Stimulated activated CD4-positive, alpha-beta T cell treated with anti-CD3 and anti-CD28 coated beads, Interleukin-12 subunit alpha, Interleukin-12 subunit beta, amount 100 ng/mL, for 4 hours (primary cell): ENCODE measurements around the gene SYNDIG1.

Source experiments
- DNase-seq: peaks from one replicate; pipeline ENCODE4 v3.0.0-alpha.2; 2020

Gene SYNDIG1

GRCh38 chr20:24572140-24572539 lies 102.7 kb downstream of the SYNDIG1 start:
- DNase-seq = no peak

- DNase-seq = no peak
Observed at GRCh38 chr20:24572862-24573261, 103.4 kb downstream of the SYNDIG1 start.

GRCh38 chr20:24573557-24573956 lies 104.1 kb downstream of the SYNDIG1 start:
- DNase-seq = no peak

- no peak for DNase-seq
Observed at GRCh38 chr20:24574307-24574706, 104.9 kb downstream of the SYNDIG1 start.

- no peak for DNase-seq
Observed at GRCh38 chr20:24574797-24575196, 105.4 kb downstream of the SYNDIG1 start.

- no peak for DNase-seq
Observed at GRCh38 chr20:24575811-24576210, 106.4 kb downstream of the SYNDIG1 start.

GRCh38 chr20:24576447-24576846 lies 107.0 kb downstream of the SYNDIG1 start:
- DNase-seq = no peak

- no peak for DNase-seq
Observed at GRCh38 chr20:24577271-24577909, 108.0 kb downstream of the SYNDIG1 start.

- DNase-seq = no peak
Observed at GRCh38 chr20:24578567-24579415, 109.4 kb downstream of the SYNDIG1 start.

- no peak for DNase-seq
Observed at GRCh38 chr20:24579475-24579874, 110.0 kb downstream of the SYNDIG1 start.

GRCh38 chr20:24580006-24580405 lies 110.6 kb downstream of the SYNDIG1 start:
- DNase-seq = no peak

GRCh38 chr20:24580855-24581254 lies 111.4 kb downstream of the SYNDIG1 start:
- DNase-seq = no peak

- DNase-seq = no peak
Observed at GRCh38 chr20:24581443-24582170, 112.2 kb downstream of the SYNDIG1 start.

GRCh38 chr20:24582373-24583168 lies 113.1 kb downstream of the SYNDIG1 start:
- no peak for DNase-seq

- DNase-seq = no peak
Observed at GRCh38 chr20:24583169-24583792, 113.9 kb downstream of the SYNDIG1 start.

- no peak for DNase-seq
Observed at GRCh38 chr20:24584078-24584477, 114.6 kb downstream of the SYNDIG1 start.

- DNase-seq = no peak
Observed at GRCh38 chr20:24584538-24585356, 115.3 kb downstream of the SYNDIG1 start.

- no peak for DNase-seq
Observed at GRCh38 chr20:24585796-24586522, 116.5 kb downstream of the SYNDIG1 start.

GRCh38 chr20:24586523-24586840 lies 117.1 kb downstream of the SYNDIG1 start:
- DNase-seq = no peak

- DNase-seq = no peak
Observed at GRCh38 chr20:24587384-24588046, 118.1 kb downstream of the SYNDIG1 start.
